ENCODE results near the gene NMNAT2. TPM values are rescaled to one million over a fixed set of nuclear protein-coding genes. Genes with fewer than 3 reads are reported as not detected.

Gene NMNAT2
- total RNA-seq, 2 donors from 2014 or later: 0.27 to 1.4 TPM

DNA sequence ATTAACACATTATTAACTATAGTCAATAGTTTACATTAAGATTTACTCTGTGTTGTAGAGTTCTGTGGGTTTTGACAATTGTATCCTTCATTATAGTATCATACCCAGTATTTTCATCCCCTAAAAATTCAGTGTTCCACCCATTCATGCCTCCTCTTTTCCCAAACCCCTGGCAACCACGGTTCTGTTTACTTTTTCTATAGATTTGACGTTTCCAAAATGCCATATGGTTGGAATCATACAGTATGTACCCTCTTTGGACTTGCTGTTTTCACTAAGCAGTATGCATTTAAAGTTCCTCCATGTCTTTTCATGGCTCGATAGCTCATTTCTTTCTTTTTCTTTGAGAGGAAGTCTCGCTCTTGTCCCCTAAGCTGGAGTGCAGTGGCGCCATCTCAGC lies 122.7 kb downstream of the NMNAT2 start:
- no peak for DNase-seq
- H3K9me3 ChIP-seq: no peaks in the 10 kb centered on the region
- H3K27ac ChIP-seq: no peak overlapping the region

DNA sequence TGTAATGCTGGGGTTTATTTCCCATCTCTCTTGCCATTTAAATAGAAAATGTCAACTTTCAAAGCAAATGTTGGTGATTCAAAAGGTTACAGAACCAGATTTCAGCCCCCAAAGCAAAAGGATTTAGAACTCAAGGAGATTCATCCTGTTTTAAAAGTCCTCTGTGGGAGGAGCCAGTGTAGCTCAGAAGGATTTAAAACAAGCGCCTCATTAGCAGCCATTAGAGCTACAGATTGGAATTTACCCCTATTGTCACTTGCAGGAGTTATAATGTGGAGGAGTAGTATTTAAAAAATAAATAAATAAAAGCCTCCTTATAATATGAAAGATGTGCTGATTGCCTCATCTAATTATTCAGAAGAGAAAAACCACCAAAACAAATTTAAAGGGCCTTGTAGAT lies 124.3 kb downstream of the NMNAT2 start:
- H3K9me3 ChIP-seq: no peaks in the 10 kb centered on the region
- H3K36me3 ChIP-seq: no peaks in the 10 kb centered on the region
- H3K4me3 ChIP-seq: no peak overlapping the region
- H3K27ac ChIP-seq: no peak overlapping the region
- no peak for DNase-seq
- TF ChIP-seq, protein P1, sequence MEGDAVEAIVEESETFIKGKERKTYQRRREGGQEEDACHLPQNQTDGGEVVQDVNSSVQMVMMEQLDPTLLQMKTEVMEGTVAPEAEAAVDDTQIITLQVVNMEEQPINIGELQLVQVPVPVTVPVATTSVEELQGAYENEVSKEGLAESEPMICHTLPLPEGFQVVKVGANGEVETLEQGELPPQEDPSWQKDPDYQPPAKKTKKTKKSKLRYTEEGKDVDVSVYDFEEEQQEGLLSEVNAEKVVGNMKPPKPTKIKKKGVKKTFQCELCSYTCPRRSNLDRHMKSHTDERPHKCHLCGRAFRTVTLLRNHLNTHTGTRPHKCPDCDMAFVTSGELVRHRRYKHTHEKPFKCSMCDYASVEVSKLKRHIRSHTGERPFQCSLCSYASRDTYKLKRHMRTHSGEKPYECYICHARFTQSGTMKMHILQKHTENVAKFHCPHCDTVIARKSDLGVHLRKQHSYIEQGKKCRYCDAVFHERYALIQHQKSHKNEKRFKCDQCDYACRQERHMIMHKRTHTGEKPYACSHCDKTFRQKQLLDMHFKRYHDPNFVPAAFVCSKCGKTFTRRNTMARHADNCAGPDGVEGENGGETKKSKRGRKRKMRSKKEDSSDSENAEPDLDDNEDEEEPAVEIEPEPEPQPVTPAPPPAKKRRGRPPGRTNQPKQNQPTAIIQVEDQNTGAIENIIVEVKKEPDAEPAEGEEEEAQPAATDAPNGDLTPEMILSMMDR (IDR thresholded peaks at IDR 0.05): no peak
- H3K9ac ChIP-seq (ENCODE audit: low read depth in 2 of 2, low read length in 2 of 2): no peak overlapping the region
- intact Hi-C loops (cut with DNase I): no loop called here
- no peaks in the 10 kb centered on the region for H3K27me3 ChIP-seq
- no peaks in the 10 kb centered on the region for H3K4me1 ChIP-seq

More for the DNA sequence above, 122.7 kb downstream of the NMNAT2 start:
- intact Hi-C loops (cut with DNase I): no loop called here
- Histone ChIP-seq H3K9ac (ENCODE audit: low read depth in 2 of 2, low read length in 2 of 2) (no peak overlapping the region), H3K4me3 (no peak overlapping the region), H3K4me1 (no peaks in the 10 kb centered on the region), H3K36me3 (no peaks in the 10 kb centered on the region), H3K27me3 (no peaks in the 10 kb centered on the region)
- TF ChIP-seq, protein P1 (IDR thresholded peaks at IDR 0.05): no peak

DNA sequence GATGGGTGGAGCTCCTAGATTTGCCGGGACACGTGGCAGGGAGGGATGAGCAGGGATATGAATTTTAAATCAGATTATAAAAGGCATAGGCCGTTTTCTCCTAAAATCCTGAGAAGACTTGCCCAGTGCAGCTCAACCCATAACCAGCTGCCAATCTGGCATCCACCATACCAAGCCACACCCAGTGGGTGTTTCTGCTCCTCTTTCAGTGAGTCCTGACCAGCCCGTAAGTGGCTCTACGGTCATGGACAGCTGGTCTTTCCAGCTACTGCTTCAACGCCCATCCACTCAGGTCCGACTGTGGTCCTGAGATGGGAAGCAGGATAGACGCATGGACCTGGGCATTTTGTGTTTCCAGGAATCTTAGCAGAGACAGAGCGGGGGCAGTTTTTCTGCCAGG lies 124.9 kb downstream of the NMNAT2 start:
- H3K36me3 ChIP-seq: no peaks in the 10 kb centered on the region
- H3K27ac ChIP-seq: no peak overlapping the region
- H3K4me3 ChIP-seq: no peak overlapping the region
- H3K9ac ChIP-seq (ENCODE audit: low read depth in 2 of 2, low read length in 2 of 2): no peak overlapping the region
- H3K4me1 ChIP-seq: no peaks in the 10 kb centered on the region
- TF ChIP-seq, protein P1 (IDR thresholded peaks at IDR 0.05): no peak
- H3K9me3 ChIP-seq: no peaks in the 10 kb centered on the region
- intact Hi-C loops (cut with DNase I): no loop called here
- no peak for DNase-seq
- H3K27me3 ChIP-seq: no peaks in the 10 kb centered on the region

DNA sequence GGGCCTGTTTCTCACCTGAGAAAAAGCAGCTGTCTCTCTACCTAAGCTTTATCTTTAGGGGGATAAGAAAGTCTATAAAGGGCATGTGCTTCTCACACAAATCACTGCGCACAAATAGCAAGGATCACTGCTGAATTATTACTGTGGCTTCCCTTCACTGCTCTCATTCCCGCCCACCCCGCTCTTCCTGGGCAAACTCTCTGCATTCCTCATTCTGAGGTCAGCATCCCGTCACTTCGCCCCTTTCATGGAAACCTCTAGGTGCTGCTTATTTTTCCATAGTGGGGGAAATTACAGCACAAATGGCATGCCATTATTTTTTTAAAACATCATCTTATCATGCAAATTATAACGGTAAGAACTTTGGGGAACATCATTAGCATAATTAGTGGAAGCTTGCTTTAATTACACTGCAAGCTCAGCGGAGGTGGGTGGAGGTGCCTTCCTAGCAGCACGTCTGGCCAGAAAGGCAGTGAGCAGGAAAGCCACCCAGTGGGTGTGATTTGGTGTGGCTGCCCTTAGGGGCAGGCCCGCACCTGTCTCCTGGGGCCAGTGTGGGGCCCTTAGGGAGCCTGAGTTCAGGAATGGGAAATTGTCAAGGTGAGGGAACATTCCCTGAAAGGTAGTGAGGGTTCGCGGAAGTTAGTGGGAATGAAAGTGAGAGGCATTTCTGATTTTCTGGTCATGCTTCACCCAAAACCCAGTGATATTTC lies 126.2 kb downstream of the NMNAT2 start:
- H3K4me1 ChIP-seq: no peaks in the 10 kb centered on the region
- H3K9me3 ChIP-seq: no peaks in the 10 kb centered on the region
- DNase-seq: no peak
- H3K27ac ChIP-seq: no peak overlapping the region
- H3K36me3 ChIP-seq: no peaks in the 10 kb centered on the region
- intact Hi-C loops (cut with DNase I): no loop called here
- no peak overlapping the region for H3K9ac ChIP-seq (ENCODE audit: low read depth in 2 of 2, low read length in 2 of 2)
- no peaks in the 10 kb centered on the region for H3K27me3 ChIP-seq
- TF ChIP-seq, protein P1 (IDR thresholded peaks at IDR 0.05): no peak
- no peak overlapping the region for H3K4me3 ChIP-seq

DNA sequence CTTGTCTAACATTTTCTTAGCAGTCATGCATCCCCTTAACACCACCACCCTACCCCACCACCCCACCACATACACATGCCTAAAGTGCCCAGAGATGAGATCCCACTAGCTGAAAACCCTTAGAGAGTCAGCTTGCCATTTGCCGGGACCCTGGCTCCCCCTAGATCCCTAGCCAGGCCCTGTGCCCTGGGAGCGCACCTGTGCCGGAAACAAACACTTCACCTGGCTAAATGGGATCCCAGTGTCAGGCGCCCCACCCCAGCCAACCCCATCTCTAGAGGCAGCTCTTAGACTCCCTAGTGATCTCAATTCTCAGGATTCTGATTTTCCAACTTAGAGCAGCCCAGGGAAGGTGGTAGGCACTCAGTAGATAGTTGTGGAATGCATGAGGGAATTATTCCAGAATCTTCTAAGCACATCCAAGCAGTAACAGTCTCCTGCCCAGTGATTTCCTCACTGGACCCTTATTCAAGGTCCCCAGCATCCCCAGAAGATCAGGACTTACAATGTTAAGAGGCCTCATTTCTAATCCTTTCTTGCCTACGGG lies 126.9 kb downstream of the NMNAT2 start:
- H3K4me1 ChIP-seq: no peaks in the 10 kb centered on the region
- H3K27ac ChIP-seq: no peak overlapping the region
- H3K27me3 ChIP-seq: no peaks in the 10 kb centered on the region
- no peak for DNase-seq
- no peak overlapping the region for H3K4me3 ChIP-seq
- no peaks in the 10 kb centered on the region for H3K9me3 ChIP-seq
- no peak overlapping the region for H3K9ac ChIP-seq (ENCODE audit: low read depth in 2 of 2, low read length in 2 of 2)
- TF ChIP-seq, protein P1 (IDR thresholded peaks at IDR 0.05): no peak
- intact Hi-C loops (cut with DNase I): no loop called here
- no peaks in the 10 kb centered on the region for H3K36me3 ChIP-seq

All from colonic mucosa (tissue), 4 donors.